Naive thymus-derived CD4-positive, alpha-beta T cell (primary cell): ENCODE results near the gene B4GALNT4. TPM values are rescaled to one million over a fixed set of nuclear protein-coding genes. Genes with fewer than 3 reads are reported as not detected.

Source experiments
- polyA plus RNA-seq, 2 donors: library from polyadenylated mRNA; unstranded; fragments of 300-500 nt; fragmentation: Illumina TruSeq; gene quantifications; one replicate each; pipeline ENCODE4 v1.2.3, GENCODE V29; 2021
- total RNA-seq, 6 experiments: library from RNA in 5 of 6; stranded (reverse) in 5 of 6; gene quantifications; 1 replicate in 5 of 6; 2 replicates in 1 of 6; pipeline ENCODE4 v1.2.3 and lab custom pipeline; 2021 to 2026

Gene B4GALNT4
- total and polyA plus RNA-seq, 7 experiments from 2014 or later = 0.14 to 11.8 (median 2.6) TPM; not detected in 1

Other genes with a start within 250 kb of the B4GALNT4 start
- not detected for gene SCGB1C1, start 176.4 kb upstream of the B4GALNT4 start, total RNA-seq
- not detected for gene SCGB1C1, start 176.4 kb upstream of the B4GALNT4 start, polyA plus RNA-seq
- 100 to 1,000 TPM in 2 of 5 experiments, 10 to 100 TPM in 3; 47.1 to 125 (median 63.2) TPM for gene BET1L, start 162.1 kb upstream of the B4GALNT4 start, total RNA-seq
- gene BET1L, start 162.1 kb upstream of the B4GALNT4 start, polyA plus RNA-seq = 100 to 1,000 TPM in 1 of 2 donors, 10 to 100 TPM in 1; 89.3 to 111 TPM
- gene RIC8A, start 161.8 kb upstream of the B4GALNT4 start, total RNA-seq = 100 to 1,000 TPM in 1 of 5 experiments, 10 to 100 TPM in 4; 74.4 to 119 (median 92.0) TPM
- gene RIC8A, start 161.8 kb upstream of the B4GALNT4 start, polyA plus RNA-seq = 10 to 100 TPM; 77.2 to 94.3 TPM
- 10 to 100 TPM; 19.0 to 34.8 (median 25.6) TPM for gene SIRT3, start 133.2 kb upstream of the B4GALNT4 start, total RNA-seq
- 10 to 100 TPM in 1 of 2 donors, 1 to 10 TPM in 1; 9.9 to 18.9 TPM for gene SIRT3, start 133.2 kb upstream of the B4GALNT4 start, polyA plus RNA-seq
- gene PSMD13, start 132.5 kb upstream of the B4GALNT4 start, total RNA-seq = 100 to 1,000 TPM in 1 of 5 experiments, 10 to 100 TPM in 4; 64.3 to 172 (median 86.9) TPM
- gene PSMD13, start 132.5 kb upstream of the B4GALNT4 start, polyA plus RNA-seq = 100 to 1,000 TPM; 186 to 215 TPM
- gene NLRP6, start 91.1 kb upstream of the B4GALNT4 start, total RNA-seq = 10 to 100 TPM in 3 of 5 experiments, 1 to 10 TPM in 2; 5.4 to 24.7 (median 13.8) TPM
- 10 to 100 TPM in 1 of 2 donors, 1 to 10 TPM in 1; 8.5 to 20.4 TPM for gene NLRP6, start 91.1 kb upstream of the B4GALNT4 start, polyA plus RNA-seq
- 100 to 1,000 TPM; 325 to 656 (median 348) TPM for gene PGGHG, start 80.4 kb upstream of the B4GALNT4 start, total RNA-seq
- 10 to 100 TPM in 1 of 2 donors, 1 to 10 TPM in 1; 5.1 to 11.7 TPM for gene PGGHG, start 80.4 kb upstream of the B4GALNT4 start, polyA plus RNA-seq
- not detected for gene IFITM5, start 70.0 kb upstream of the B4GALNT4 start, total RNA-seq
- not detected for gene IFITM5, start 70.0 kb upstream of the B4GALNT4 start, polyA plus RNA-seq
- gene IFITM2, start 61.7 kb upstream of the B4GALNT4 start, total RNA-seq = 1,000 to 10,000 TPM in 1 of 5 experiments, 100 to 1,000 TPM in 4; 143 to 1,924 (median 528) TPM
- gene IFITM2, start 61.7 kb upstream of the B4GALNT4 start, polyA plus RNA-seq = 1,000 to 10,000 TPM; 2,860 to 3,315 TPM
- 100 to 1,000 TPM in 4 of 5 experiments, 10 to 100 TPM in 1; 97.4 to 985 (median 241) TPM for gene IFITM1, start 55.5 kb upstream of the B4GALNT4 start, total RNA-seq
- gene IFITM1, start 55.5 kb upstream of the B4GALNT4 start, polyA plus RNA-seq = 1,000 to 10,000 TPM; 1,878 to 2,355 TPM
- gene IFITM3, start 48.6 kb upstream of the B4GALNT4 start, total RNA-seq = 10 to 100 TPM in 3 of 5 experiments, 1 to 10 TPM in 2; 6.7 to 43.1 (median 13.2) TPM
- gene IFITM3, start 48.6 kb upstream of the B4GALNT4 start, polyA plus RNA-seq = 100 to 1,000 TPM in 1 of 2 donors, 1 to 10 TPM in 1; 5.1 to 194 TPM
- not detected for gene PKP3, start 24.7 kb downstream of the B4GALNT4 start, total RNA-seq
- not detected for gene PKP3, start 24.7 kb downstream of the B4GALNT4 start, polyA plus RNA-seq
- gene SIGIRR, start 45.5 kb downstream of the B4GALNT4 start, total RNA-seq = 100 to 1,000 TPM; 210 to 497 (median 392) TPM
- gene SIGIRR, start 45.5 kb downstream of the B4GALNT4 start, polyA plus RNA-seq = 100 to 1,000 TPM; 223 to 305 TPM
- gene ANO9, start 72.5 kb downstream of the B4GALNT4 start, total RNA-seq = 100 to 1,000 TPM in 1 of 5 experiments, 10 to 100 TPM in 4; 85.2 to 107 (median 94.0) TPM
- 1 to 10 TPM; 9.0 to 9.7 TPM for gene ANO9, start 72.5 kb downstream of the B4GALNT4 start, polyA plus RNA-seq
- gene PTDSS2, start 80.8 kb downstream of the B4GALNT4 start, total RNA-seq = 10 to 100 TPM; 19.3 to 27.7 (median 23.4) TPM
- gene PTDSS2, start 80.8 kb downstream of the B4GALNT4 start, polyA plus RNA-seq = 1 to 10 TPM; 9.0 to 9.9 TPM
- 100 to 1,000 TPM in 4 of 5 experiments, 10 to 100 TPM in 1; 98.6 to 193 (median 109) TPM for gene RNH1, start 137.7 kb downstream of the B4GALNT4 start, total RNA-seq
- 100 to 1,000 TPM; 156 to 243 TPM for gene RNH1, start 137.7 kb downstream of the B4GALNT4 start, polyA plus RNA-seq
- 10 to 100 TPM; 22.3 to 52.0 (median 31.9) TPM for gene HRAS, start 166.1 kb downstream of the B4GALNT4 start, total RNA-seq
- 10 to 100 TPM; 12.6 to 19.5 TPM for gene HRAS, start 166.1 kb downstream of the B4GALNT4 start, polyA plus RNA-seq
- gene LRRC56, start 168.0 kb downstream of the B4GALNT4 start, total RNA-seq = 1 to 10 TPM; 2.3 to 5.1 (median 3.6) TPM
- gene LRRC56, start 168.0 kb downstream of the B4GALNT4 start, polyA plus RNA-seq = 1 to 10 TPM in 1 of 2 donors, under 1 TPM in 1; 0.35 to 1.0 TPM
- 10 to 100 TPM in 2 of 5 experiments, 1 to 10 TPM in 3; 2.8 to 14.7 (median 9.6) TPM for gene LMNTD2, start 191.2 kb downstream of the B4GALNT4 start, total RNA-seq
- gene LMNTD2, start 191.2 kb downstream of the B4GALNT4 start, polyA plus RNA-seq = 1 to 10 TPM; 2.3 to 3.6 TPM
- 10 to 100 TPM; 20.0 to 45.4 (median 35.5) TPM for gene RASSF7, start 191.5 kb downstream of the B4GALNT4 start, total RNA-seq
- 10 to 100 TPM; 26.7 to 43.6 TPM for gene RASSF7, start 191.5 kb downstream of the B4GALNT4 start, polyA plus RNA-seq
- 10 to 100 TPM; 47.3 to 55.2 (median 49.4) TPM for gene PHRF1, start 207.0 kb downstream of the B4GALNT4 start, total RNA-seq
- gene PHRF1, start 207.0 kb downstream of the B4GALNT4 start, polyA plus RNA-seq = 10 to 100 TPM in 1 of 2 donors, 1 to 10 TPM in 1; 6.2 to 22.1 TPM
- gene IRF7, start 246.5 kb downstream of the B4GALNT4 start, total RNA-seq = 100 to 1,000 TPM in 1 of 5 experiments, 10 to 100 TPM in 4; 57.0 to 134 (median 64.6) TPM
- 10 to 100 TPM; 25.9 to 50.0 TPM for gene IRF7, start 246.5 kb downstream of the B4GALNT4 start, polyA plus RNA-seq